RKO (cell line): ENCODE results near the gene SSBP3.
A peak's percentile ranks its signal among the peaks of the same experiment; 100 is the strongest.

ENCODE experiments used
- DNase-seq: peaks from one replicate; pipeline ENCODE4 v3.0.0-alpha.2; 2016; ENCODE audit warnings: low spot score

Gene SSBP3

DNA sequence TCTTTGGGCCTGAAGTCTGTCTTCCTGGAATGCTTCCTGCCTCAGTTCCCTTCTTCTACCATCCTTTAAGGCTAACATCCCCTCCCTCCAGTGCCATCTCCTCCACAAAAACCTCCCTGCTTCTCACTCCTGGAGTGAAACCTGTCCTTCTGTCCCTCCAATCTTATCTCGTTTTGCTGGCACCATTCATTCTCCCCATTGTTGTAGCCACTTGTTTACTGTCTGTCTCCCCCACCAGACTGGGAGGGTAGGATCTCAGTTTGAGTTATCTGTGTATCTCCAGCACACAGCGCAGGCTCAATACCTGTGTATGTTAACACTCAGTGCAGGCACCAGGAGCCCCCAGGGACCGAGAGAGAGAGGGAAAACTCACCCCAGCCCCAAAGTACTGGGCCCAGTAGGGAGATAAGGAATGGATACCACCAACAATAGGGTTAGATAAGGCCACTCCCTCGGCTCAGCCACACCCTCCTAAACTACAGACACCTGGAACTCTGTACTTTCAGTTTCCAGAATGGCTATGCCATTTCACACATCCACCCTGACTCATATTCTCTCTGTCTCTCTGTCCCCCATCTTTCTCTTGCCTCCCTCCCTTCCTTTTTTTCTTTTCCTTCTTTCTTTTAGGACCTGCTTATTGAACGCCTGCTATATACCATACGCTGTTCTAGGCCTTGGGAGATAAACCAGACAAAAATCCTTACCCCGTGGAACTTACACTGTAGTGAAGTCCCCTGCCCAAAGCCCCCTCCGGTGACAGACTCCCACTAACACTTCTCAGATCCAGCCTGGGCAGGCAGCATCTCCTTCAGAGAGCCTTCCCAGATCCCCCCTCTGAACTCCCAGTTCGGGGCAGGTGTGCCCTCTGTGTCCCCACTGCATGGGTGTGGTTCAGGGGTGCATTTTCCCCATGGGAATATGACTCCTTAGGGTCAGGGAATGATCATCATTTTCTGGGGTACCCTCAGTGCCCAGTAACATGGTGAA, 3.3 kb upstream of the SSBP3 start:
- DNase-seq: no peak

DNA sequence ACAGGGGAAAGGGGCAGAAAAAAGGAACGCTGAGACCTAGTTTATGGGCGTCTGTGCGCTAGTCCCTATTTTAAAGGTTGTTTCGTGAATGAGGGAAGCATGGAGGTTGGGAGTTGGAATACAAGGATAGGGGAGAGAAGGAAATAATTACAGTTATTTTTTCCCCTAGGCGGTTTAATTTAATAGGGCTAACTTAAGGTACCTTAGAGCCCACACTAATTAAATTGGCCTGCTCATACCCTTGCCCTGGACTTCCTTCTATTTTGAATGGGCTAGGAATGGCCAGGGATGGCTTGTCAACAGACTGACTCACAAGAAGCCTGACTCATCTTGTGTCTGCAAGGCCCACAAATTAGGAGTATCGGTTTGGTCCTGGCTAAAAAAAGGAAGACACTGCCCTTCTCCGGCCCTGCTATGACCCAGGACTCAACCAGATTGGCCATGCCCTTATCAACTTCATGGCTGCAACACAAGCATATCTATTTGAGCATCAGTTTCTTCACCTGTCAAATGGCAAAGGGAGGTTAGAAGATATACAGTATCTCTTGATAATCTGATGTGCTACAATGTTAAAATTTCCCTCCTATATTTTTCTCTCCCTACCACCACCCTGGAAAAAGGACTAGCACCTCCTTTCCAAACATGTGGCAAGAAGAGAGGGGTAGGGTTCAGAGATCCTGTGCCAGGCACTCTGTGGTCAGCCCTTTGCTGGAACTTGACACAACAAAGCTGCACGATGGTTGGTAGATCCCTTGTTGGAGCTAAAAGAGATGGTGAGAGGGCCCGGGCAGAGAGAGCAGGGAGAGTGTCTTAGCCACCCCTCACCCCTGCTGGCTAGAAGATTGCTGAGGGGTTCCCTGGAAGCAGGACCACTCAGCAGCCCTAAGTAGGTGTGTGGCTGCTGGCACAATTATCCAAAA, 2.2 kb upstream of the SSBP3 start:
- DNase-seq: peak; percentile 91

DNA sequence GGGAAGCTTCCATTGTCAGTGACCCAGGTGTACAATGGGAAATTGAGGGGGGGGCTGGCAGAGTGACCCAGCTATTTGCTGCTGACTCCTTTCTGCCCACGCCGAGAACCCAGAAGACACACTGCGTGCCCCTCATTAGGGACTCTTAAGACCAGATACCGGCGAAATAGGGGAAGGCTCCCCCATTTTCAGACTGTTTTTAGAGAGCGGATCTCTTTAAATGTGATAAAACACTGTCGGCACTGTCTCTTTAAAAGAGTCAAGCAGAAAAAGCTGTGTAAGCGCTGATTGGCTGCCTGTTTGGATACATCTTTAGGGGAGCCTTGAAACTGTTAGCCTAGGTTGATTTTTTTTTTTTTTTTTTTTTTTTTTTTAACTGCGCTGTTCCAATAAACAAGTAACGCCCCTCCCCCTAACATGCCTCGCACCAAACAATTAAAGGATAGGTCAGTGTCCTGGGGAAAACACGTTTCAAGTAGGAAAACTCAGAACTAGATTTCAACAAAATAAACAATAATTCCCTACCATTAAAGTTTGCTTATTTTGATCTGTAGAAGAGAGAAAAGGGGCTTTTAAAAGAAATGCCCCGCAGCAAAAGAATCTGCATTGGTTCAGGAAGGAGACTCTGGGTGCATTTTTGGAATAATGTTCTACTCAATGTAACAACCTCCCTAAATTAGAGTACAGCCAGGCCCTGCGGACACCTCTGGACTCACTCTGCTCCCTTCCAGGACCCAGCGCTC, 1.4 kb upstream of the SSBP3 start:
- peak; percentile 96 for DNase-seq

DNA sequence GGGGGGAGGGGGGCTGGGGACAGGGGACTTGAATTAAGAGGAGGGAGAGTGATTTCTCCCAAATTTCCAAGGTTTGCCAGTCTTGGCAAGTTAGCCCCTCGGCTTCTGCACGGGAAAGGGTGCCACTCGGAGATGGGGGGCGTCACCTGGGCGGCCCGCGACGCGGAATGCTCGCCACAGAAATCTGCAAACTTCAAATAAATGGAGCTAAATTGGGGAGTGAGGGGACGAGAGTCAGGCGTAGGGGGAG, 885 bp upstream of the SSBP3 start:
- peak; percentile 24 for DNase-seq

DNA sequence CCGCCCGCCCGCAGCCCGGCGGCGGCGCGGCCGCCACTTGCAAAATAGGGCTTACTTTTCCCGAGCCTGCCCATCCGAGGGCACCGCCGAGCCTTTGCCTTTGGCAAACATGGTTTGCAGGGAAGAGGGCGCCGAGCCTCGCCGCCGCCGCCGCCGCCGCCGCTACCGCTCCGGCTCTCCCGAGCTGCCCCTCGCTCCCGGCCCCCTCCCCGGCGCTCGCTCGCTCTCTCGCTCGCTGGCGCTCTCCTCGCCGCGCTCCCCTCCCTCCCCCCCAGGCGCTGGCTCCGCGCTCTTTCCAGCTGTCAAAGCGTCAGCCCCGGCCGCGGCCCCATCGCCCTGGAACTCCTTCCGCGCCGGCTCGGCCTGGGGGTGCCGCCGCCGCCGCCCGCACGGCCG, 298 bp downstream of the SSBP3 start:
- no peak for DNase-seq

DNA sequence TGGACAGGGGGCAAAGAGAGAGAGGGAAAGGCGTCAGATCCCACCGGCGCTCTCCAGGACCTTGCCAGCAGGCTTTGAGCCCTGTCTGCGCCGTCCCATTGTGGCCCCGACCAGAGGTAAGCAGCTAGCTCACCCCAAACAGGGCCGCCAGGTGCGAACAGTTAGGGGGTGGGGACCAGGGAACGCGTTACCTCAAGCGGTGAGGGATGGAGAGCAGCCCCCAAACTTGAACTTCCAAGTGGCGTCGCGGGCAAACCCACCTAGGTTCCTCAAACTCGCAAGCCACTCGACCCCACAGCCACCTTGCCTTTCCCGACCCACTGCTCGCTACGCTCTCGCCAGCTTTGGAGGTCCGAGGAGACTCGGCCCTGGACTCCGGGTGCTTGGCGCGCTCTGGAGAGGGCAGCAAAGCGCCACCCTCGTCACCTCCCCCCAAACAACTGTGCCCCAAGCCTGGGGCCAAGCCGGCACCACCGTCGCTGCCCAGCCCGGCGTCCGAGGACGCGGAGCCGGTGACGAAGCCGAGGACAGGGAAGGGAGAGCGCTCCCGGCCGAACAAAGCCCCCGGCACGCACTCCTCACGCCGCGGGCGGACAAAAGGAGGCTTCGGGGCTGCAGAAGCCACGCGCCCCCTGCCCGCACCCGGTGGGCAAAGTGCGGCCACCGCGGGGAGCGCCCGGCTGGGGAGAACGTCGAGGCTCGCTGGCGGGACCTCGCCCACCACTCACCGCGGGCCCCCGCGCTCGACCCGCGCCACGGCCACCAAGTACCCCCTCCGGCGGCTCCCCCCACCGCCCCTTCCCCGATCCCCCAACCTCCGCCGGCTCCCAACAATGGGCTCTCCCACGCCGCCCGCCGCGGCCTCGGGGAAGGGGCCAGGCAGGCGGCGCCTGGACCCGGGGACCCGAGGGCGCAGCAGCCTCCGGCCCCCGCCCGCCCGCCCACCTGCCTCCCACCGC, 976 bp downstream of the SSBP3 start:
- peak; percentile 36 for DNase-seq

DNA sequence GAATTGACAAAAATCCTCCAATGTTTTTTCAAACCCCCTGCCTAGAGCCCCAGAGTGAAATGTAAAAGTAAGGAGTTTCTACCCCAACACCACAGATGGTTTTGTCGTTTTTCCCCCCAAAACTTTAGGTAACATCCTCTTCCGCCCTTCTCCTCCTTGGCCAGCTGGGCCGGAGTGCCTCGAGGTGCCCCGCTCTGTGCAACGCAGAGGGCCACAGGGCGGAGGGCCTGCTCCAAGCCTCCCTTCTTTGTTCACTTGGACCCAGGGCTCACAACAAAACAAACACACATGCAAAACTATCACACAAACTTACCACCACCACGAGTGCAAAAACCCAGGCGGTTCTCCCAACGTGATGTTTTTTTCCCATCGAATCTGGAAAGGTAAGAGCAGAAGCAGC, 1.9 kb downstream of the SSBP3 start:
- DNase-seq: no peak

DNA sequence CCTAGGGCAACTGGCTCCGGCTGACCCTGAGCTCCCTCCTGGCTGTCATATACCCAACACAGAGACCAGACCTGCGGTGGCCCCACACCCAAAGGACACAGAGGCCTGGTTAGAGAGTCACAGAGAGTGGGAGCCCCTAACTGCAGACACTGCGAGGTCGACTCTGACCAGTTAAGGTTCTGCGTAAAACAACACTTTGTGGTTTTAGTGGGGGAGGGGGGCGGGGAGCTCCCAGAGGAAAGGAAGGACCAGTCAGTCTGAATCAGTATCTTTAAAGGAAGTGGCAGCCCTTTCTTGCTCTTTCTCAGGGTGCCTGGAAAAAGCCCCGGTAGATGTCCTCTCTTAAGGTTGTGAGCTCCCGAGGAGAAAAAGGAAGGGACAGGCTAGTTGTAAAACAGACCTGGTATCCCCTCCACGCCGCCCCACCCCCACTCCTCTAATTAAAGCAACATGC, 2.4 kb downstream of the SSBP3 start:
- DNase-seq: peak; percentile 72

DNA sequence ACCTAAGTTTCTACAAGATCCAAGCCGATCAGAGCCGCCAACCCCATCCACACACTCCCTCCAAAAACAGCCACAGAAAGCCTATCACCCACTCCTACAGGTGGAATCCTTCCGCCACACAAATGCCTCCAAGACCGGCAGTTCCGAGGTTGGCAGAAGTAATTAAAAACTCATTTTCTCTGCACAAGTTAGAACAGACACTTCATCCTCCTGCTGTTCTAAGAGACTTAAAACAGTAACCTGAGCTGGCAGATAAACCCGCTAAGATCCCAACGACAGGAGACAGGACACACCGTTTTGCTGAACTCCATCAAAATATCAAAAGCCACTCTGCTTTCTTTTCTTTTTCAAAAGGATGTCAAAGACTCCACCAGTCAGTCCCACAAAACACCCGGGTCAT, 2.8 kb downstream of the SSBP3 start:
- no peak for DNase-seq

DNA sequence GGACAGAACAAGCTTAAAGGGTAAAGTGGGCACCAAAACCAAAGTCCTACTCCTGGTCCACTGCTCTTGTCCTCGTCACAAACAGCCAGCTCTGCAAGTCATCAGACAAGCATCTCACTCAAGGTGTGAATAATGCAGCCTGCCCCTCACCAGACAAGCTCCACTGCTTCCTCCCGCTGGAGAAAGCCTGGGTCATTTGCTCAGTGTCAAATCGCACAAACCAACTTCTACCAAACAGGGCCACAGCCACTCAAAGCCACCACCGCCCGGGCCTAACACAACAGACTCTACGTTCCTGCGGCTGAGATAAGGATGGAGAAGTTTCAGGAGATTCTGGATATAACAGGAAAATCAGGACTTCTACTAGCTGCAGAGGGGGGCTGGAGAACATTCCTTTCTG, 3.3 kb downstream of the SSBP3 start:
- no peak for DNase-seq

DNA sequence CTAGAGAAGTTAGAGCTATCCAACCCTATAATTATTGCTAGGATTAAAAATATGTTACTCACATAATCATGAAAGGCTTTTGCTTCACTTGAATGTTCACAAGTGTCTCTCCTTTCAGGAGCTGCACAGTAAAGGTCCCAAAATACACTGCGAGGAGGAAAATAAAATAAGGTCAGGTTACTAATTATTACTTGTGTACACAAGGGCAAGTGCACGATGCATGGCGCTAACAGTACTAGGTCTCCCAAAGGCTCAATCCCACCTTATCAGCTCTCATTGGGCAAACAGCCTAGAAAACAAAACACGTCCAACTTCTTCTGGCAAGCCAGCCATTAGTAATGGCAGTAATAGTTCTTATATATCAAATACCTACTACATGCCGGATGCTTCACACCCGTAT, 4.4 kb downstream of the SSBP3 start:
- no peak for DNase-seq

DNA sequence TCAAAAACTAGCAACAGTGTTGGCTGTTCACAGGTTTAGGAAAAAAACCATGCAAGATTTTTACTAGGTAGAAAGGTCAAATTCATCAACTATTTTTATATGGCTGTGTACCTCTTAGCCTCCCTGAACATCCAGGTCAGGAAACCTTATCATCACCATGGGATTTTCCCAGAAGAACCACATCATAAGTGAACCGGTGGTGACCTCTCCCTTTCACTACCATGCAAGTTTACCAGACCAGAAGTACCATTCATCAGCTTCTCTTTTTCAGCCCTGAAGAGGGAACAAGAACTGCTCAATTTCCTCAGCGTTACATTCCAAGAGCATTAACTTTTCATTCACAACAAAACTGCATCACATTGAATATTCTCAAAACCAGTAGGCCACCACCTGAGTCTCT, 5.9 kb downstream of the SSBP3 start:
- no peak for DNase-seq

DNA sequence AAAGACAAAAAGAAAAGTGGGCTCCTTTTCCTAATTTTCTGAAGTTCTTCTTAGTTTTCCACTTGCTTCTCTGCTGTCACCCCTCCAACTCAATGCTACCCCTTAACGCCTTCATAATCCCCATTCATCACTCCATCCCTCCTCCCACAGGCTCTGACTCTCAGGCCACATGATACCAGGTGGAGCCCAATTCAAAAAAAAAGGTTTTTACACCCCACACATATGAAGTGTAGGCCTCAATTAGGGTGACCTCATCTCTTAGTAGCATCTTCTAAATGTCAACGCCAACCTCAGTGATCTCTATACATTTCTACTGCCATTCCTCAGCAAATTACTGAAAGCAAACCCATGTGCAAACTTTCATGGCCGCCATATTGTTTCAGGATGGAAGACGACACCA, 6.4 kb downstream of the SSBP3 start:
- no peak for DNase-seq

DNA sequence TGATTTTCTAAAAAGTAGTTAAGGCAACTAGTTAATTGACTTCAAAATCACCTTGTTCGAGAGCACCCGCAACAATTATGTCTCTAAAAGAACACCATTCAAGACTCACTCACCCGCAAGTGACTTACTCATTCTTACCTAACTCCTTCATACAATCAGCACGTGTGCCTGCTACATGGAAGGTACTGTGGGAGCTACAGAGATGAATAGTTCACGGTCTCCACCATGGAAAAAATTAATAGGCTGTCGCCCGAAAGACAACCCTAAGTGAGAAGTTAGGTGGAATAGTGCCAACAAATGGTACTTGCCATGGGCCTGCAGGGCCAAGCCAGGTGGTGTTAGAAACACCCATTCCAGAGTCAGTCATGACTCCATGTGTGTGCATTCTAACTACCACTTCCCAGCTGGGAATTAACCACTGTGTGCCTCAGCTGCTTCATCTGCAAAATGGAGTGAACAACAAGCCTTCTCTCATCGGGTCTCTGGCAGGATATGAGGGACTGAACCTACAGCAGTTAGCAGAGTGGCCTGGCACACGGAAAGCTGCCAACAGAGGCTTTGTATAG, 7.1 kb downstream of the SSBP3 start:
- no peak for DNase-seq

DNA sequence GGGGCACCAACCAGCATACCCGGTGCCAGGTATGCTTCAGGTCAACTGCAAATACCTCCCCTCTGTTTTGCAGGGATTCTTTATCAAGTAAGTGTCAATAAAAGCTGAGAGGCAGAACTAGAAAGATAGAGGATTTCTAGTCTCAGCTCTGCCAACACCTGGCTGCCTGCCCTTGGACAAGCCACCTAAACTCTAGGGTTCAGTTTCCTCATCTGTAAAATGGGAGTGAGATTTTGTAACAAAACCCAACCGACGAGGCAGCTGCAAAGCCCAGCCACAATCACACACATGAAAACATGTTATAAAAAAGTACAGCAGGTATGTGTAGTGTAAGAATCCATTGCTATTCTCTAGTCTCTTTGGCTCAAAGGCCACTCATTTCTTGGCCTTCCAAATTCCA, 8.2 kb downstream of the SSBP3 start:
- DNase-seq: no peak

DNA sequence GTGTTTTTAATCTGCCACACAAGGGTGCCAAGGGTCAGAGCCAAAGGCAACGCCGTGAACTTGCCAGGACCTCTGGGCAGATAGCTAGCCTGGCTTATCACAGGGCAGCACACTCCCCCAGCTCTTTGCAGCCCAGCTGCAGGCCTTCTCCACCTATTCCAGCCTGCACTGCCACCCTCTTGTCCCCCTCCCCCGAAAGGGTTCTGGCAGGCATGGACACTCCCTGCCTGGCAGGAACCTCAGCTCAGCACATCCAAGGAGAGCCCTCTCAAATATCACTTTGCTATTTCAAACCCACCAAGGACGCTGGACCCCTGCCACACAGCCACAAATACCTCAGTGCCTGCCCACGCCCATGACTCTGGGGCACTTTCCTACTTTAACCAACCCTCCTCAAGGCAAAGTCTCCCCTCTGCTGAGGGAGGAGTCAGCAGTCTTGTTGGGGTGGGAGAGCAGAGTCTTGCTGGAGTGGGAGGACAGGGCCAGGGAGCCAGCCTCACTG, 9.1 kb downstream of the SSBP3 start:
- no peak for DNase-seq

DNA sequence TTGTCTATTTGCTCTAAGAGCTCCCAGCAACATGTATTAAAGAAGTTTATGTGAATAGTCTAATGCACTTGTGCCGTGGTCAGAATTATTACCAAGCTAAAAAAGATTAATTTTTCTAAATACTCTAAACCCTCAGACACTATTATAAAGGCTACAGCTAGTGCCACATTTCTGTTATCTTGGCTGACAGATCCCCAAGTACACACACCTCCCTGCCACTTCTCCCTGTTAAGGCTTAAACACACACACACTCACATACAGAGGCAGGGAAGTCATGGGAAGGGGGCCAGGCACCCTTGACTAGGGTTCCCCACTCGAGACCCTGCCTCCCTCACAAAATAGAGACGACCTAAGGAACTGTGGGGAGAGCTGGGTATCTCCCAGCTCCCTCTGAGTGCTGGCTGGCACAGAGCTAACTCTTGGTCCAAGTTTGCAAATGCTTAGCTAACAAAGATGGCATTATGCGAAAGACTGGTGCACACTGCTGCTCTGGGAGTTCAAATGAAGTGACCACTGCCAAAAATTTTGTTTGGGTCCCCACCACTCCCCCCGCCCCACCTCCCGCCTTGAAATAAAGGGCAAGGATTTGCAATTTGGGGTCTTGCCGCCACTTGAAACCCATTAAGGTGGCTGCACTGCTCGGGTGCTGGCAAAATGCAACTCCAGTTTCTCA, 9.8 kb downstream of the SSBP3 start:
- no peak for DNase-seq

DNA sequence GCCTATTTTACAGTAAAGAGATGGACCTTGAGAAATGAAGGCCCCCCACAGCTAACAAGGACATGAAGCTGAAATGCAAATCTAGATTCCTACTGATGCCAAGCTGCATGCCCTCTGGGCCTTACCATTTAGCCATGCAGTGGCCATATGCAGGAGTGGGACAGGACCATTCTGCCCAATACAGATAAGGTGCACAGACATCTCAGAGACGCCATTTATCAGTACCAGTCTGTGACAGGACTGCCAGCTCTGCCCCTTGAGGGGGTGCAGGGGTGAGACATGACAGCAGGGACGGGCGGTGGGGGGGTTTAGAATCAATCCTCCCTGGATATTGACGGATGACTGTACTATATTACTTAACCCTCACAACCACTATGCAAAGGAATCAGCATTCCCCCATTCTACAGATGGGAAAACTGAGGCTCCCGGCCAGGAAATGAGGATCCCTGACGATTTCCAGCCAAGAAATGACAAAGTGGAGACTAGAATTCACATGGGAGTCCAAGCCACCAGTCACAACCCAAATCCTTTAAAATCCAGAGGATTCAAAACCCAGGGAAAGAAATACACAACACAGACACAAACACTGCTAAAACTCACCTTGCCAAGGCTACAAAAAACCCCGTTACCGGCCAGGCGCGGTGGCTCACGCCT, 10.8 kb downstream of the SSBP3 start:
- DNase-seq: no peak

DNA sequence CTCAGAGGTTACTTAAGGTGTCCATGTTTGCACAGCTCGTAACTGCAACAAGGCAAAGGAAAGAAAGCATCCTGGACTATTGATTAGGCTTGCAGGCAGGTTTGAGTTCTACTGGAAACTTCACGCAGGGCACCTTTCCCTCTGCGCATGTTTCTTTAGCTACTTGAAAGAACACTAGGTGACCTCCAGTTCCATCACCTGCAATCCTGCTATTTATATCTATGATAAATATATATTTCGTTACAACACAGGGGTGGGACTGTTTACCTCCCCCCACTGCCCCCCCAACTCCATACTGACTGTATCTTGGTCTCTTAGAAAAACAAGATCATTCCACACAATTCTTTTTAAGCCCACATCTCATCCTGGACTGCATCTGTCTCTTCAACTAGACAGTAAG, 12.1 kb downstream of the SSBP3 start:
- no peak for DNase-seq

DNA sequence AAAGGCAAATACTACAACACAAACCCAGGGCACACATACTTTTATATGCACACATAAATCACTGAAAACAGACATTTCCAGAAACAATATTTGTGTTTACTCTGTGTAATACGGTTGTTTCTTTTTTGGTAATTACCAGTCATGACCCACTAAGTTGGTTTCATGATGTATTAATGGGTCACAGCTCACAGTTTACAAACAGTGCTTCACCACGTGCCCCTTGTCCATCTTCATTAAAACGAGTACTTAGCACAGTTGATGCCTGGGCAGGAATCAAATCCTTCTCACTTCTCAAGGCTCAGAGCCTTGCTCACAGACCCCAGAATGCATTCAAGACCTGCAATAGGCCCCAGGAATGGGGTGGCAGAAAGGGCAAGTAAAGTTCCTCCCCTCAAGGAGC, 13.8 kb downstream of the SSBP3 start:
- no peak for DNase-seq
